ENCODE measurements around the gene STK32C.

DNA sequence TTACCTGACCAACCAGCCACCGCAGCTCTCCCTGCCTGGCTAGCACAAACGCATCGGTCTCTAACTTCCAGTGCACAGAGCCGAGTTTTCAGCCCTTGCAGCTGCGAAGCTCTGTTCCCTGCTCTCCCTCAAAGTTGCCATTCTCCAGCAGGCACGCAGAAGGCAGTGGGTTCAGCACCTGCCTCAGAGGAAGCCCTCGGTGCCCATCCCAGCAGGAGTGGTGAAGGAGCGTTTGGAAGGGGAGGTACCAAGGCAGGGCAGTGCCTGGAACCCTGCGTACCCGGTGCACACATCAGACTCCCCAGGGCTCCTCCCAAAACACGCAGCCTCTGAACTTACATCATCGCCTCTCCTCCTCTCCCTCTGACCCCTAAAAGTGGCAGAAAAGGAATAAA, 1.7 kb upstream of the STK32C start:
- TF ChIP-seq POLR2A (IDR thresholded peaks at IDR 0.05) = no peak
- TF ChIP-seq, protein P1, sequence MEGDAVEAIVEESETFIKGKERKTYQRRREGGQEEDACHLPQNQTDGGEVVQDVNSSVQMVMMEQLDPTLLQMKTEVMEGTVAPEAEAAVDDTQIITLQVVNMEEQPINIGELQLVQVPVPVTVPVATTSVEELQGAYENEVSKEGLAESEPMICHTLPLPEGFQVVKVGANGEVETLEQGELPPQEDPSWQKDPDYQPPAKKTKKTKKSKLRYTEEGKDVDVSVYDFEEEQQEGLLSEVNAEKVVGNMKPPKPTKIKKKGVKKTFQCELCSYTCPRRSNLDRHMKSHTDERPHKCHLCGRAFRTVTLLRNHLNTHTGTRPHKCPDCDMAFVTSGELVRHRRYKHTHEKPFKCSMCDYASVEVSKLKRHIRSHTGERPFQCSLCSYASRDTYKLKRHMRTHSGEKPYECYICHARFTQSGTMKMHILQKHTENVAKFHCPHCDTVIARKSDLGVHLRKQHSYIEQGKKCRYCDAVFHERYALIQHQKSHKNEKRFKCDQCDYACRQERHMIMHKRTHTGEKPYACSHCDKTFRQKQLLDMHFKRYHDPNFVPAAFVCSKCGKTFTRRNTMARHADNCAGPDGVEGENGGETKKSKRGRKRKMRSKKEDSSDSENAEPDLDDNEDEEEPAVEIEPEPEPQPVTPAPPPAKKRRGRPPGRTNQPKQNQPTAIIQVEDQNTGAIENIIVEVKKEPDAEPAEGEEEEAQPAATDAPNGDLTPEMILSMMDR (IDR thresholded peaks at IDR 0.05 in 8 of 11, conservative IDR thresholded peaks at IDR 0.05 in 3 of 11) = no peak

All from spleen (tissue), 7 donors.